ENCODE measurements around the gene SHQ1. TPM values are rescaled to one million over a fixed set of nuclear protein-coding genes. Genes with fewer than 3 reads are reported as not detected.

The SHQ1 gene
- total and polyA plus RNA-seq, 2 donors = 17.4 to 22.6 TPM

DNA sequence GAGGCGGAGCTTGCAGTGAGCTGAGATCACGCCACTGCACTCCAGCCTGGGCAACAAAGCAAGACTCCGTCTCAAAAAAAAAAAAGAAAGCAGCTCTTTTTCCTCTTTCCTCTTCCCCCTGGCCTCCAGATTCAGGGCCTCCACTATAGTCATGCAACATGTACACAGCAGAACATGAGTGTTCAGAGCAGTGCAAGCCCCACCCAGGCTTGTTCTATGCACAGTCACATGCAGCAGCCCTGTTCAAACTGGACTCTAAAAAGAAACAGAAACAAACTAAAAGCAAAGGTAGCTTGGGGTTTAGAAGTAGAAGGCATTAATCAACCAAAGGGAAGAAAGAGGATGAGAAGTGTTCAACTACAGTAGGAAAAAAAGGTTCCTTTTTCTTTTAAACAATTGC, 11.8 kb downstream of the SHQ1 start:
- Histone ChIP-seq H3K27me3 (ENCODE audit: control insufficient read depth in 2 of 2, insufficient read depth in 1 of 2, low read length in 1 of 2) (no peaks in the 10 kb centered on the region), H3K9me3 (ENCODE audit: control insufficient read depth in 2 of 2, insufficient read depth in 1 of 2, low read length in 1 of 2) (no peaks in the 10 kb centered on the region), H3K27ac (ENCODE audit: low read depth in 1 of 2, low read length in 1 of 2) (no peak overlapping the region), H3K4me1 (ENCODE audit: control insufficient read depth in 2 of 2, insufficient read depth in 2 of 2, low read length in 2 of 2) (no peaks in the 10 kb centered on the region), H3K4me3 (ENCODE audit: low read length in 2 of 2) (no peak overlapping the region), H3K36me3 (ENCODE audit: control insufficient read depth in 2 of 2, insufficient read depth in 2 of 2, low read length in 1 of 2) (peaks cover 9 to 45% of the 10 kb centered on the region in 2 donors)
- no peak for DNase-seq (ENCODE audit: low read depth in 6 of 9, low spot score in 9 of 9)
- 100% methylated on average over 3 of the region's 3 CpGs for WGBS

DNA sequence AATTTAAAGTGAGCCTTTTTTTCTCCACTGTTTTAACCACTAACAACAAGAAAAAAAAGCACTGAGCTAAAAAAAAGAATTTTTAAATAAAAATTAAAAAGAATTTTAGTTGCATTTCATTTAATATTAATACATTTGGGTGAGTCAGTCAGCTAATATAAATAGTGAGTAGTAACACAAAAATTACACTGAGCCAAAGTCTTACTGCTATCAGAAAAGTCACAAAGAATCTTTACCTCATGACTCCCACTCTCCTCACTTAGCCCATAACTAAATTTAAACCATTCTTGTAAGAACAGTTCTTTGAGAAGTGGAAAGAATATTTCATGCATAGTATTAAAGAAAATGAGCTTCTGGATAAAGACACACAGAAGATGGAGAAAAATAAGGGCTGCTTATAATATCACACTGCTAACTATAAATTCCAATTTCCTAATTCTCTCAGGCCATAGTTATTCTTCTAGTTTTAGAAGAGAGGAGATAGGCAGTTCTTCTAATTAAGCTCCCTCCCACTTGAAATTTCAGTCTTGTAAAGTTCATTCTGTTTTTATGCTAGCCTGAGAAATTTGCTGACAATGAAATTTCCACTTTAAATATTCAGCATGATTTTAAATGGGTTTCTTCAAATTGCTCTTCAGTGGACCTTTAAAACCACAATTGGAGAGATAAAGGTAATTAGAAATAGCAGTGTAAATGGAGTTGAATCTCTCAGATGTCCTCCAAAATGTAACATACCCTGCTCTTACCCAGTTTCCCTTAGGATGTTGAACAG, 17.6 kb downstream of the SHQ1 start:
- H3K36me3 ChIP-seq (ENCODE audit: control insufficient read depth in 2 of 2, insufficient read depth in 2 of 2, low read length in 1 of 2) = peaks cover 0 to 31% of the 10 kb centered on the region in 2 donors
- H3K4me3 ChIP-seq (ENCODE audit: low read length in 2 of 2) = no peak overlapping the region
- no peaks in the 10 kb centered on the region for H3K4me1 ChIP-seq (ENCODE audit: control insufficient read depth in 2 of 2, insufficient read depth in 2 of 2, low read length in 2 of 2)
- no peak overlapping the region for H3K27ac ChIP-seq (ENCODE audit: low read depth in 1 of 2, low read length in 1 of 2)
- H3K9me3 ChIP-seq (ENCODE audit: control insufficient read depth in 2 of 2, insufficient read depth in 1 of 2, low read length in 1 of 2) = no peaks in the 10 kb centered on the region
- H3K27me3 ChIP-seq (ENCODE audit: control insufficient read depth in 2 of 2, insufficient read depth in 1 of 2, low read length in 1 of 2) = no peaks in the 10 kb centered on the region
- DNase-seq (ENCODE audit: low read depth in 6 of 9, low spot score in 9 of 9) = no peak

DNA sequence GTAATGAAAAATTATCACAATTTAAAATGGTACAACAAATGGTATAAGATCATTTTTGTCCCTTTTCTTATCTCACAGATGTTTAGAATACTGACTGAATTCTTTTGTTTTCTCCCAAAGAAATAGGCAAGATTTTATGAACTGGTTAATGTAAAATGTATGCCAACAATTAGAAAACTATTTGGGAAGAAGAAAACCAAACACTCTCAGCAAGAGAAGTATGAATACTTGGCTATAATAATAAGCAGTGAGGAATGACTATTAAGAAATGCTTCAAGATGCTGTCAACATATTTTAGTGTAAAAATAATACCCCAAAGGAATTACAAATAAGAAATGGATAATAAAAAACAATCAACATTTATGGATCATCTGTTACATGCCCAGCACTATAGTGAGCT, 18.5 kb downstream of the SHQ1 start:
- Histone ChIP-seq H3K4me3 (ENCODE audit: low read length in 2 of 2) (no peak overlapping the region), H3K4me1 (ENCODE audit: control insufficient read depth in 2 of 2, insufficient read depth in 2 of 2, low read length in 2 of 2) (no peaks in the 10 kb centered on the region), H3K9me3 (ENCODE audit: control insufficient read depth in 2 of 2, insufficient read depth in 1 of 2, low read length in 1 of 2) (no peaks in the 10 kb centered on the region), H3K36me3 (ENCODE audit: control insufficient read depth in 2 of 2, insufficient read depth in 2 of 2, low read length in 1 of 2) (peaks cover 0 to 22% of the 10 kb centered on the region in 2 donors), H3K27me3 (ENCODE audit: control insufficient read depth in 2 of 2, insufficient read depth in 1 of 2, low read length in 1 of 2) (no peaks in the 10 kb centered on the region), H3K27ac (ENCODE audit: low read depth in 1 of 2, low read length in 1 of 2) (no peak overlapping the region)
- no peak for DNase-seq (ENCODE audit: low read depth in 6 of 9, low spot score in 9 of 9)

DNA sequence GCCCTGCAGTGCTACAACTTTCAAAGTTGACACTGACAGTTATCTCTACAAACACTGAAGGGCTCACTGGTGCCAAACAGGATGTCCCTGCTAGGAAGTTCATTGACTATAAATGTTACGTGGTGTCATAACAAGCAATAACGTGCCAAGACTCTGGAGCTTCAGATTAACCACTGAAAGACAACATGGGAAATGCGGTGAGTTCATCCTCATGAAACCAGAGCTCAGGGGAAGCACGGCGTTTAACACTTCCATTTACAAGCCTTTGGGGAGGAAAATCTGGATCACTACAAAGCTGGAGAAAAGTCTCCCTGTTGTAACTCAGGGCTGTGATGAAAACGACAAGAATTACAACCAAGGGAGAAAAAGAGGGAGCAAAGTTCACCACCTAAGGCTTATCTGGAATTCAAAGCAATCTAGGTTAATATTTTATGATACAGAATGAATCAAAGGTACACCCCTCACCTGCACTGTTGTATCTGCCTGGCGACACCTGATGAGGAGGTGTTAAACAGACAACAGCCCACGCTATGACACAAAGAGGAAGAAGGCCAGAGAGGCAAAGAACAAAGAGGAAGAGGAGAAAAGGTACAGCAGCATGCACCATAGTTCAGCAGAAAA, 27.0 kb downstream of the SHQ1 start:
- H3K27me3 ChIP-seq (ENCODE audit: control insufficient read depth in 2 of 2, insufficient read depth in 1 of 2, low read length in 1 of 2) = no peaks in the 10 kb centered on the region
- peak overlapping the region; percentile 26 to 65 for H3K27ac ChIP-seq (ENCODE audit: low read depth in 1 of 2, low read length in 1 of 2)
- peak in 3 of 9 donors; percentile 9 to 45 (median 25) for DNase-seq (ENCODE audit: low read depth in 6 of 9, low spot score in 9 of 9)
- 40% methylated on average over 8 of the region's 8 CpGs for WGBS
- H3K4me1 ChIP-seq (ENCODE audit: control insufficient read depth in 2 of 2, insufficient read depth in 2 of 2, low read length in 2 of 2) = peaks cover 12 to 14% of the 10 kb centered on the region in 2 donors
- H3K9me3 ChIP-seq (ENCODE audit: control insufficient read depth in 2 of 2, insufficient read depth in 1 of 2, low read length in 1 of 2) = no peaks in the 10 kb centered on the region
- H3K4me3 ChIP-seq (ENCODE audit: low read length in 2 of 2) = no peak overlapping the region
- peaks cover 8 to 10% of the 10 kb centered on the region in 2 donors for H3K36me3 ChIP-seq (ENCODE audit: control insufficient read depth in 2 of 2, insufficient read depth in 2 of 2, low read length in 1 of 2)

DNA sequence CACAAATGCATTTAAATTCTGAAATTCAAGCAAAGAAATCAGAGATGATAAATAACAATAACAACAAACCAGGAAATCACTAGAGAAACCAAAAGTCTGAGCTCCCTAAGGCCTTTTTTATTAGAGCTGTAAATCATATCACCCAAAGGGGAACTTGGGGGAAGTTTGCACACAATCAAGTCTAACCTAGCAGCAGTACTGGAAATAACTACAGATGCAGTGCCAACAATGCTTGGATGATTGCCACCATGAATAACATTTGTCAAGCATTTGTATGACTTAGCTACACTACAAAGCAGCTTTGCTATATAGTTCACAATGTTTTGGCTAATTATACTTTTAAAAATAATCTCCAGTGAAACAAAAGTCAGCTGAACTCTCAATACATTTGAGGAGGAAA, 27.8 kb downstream of the SHQ1 start:
- peak in 1 of 9 donors; percentile 24 for DNase-seq (ENCODE audit: low read depth in 6 of 9, low spot score in 9 of 9)
- H3K27me3 ChIP-seq (ENCODE audit: control insufficient read depth in 2 of 2, insufficient read depth in 1 of 2, low read length in 1 of 2) = no peaks in the 10 kb centered on the region
- H3K9me3 ChIP-seq (ENCODE audit: control insufficient read depth in 2 of 2, insufficient read depth in 1 of 2, low read length in 1 of 2) = no peaks in the 10 kb centered on the region
- H3K4me1 ChIP-seq (ENCODE audit: control insufficient read depth in 2 of 2, insufficient read depth in 2 of 2, low read length in 2 of 2) = peaks cover 12 to 14% of the 10 kb centered on the region in 2 donors
- H3K36me3 ChIP-seq (ENCODE audit: control insufficient read depth in 2 of 2, insufficient read depth in 2 of 2, low read length in 1 of 2) = peaks cover 8 to 10% of the 10 kb centered on the region in 2 donors
- peak overlapping the region; percentile 26 to 60 for H3K27ac ChIP-seq (ENCODE audit: low read depth in 1 of 2, low read length in 1 of 2)
- no peak overlapping the region for H3K4me3 ChIP-seq (ENCODE audit: low read length in 2 of 2)

DNA sequence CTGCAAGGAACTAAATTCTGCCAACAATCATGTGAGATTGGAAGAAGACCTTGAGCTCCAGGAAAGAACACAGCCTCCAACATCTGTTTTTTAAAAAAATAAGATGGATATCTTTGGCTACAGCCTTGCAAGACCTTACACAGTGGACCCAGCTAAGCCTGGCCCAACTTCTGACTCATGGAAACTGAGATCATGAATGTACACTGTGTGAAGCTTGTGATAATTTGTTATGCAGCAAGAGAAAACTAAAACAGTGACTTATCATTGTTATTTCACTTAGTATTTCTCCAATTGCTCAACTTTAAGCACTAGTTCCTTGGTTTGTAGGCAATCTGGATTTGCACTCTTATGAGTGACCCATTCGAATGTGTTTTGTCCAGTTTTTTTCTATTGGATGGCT, 29.3 kb downstream of the SHQ1 start:
- H3K4me1 ChIP-seq (ENCODE audit: control insufficient read depth in 2 of 2, insufficient read depth in 2 of 2, low read length in 2 of 2) = peaks cover 12 to 14% of the 10 kb centered on the region in 2 donors
- WGBS = 99% methylated on average over 1 of the region's 1 CpG
- no peak overlapping the region for H3K4me3 ChIP-seq (ENCODE audit: low read length in 2 of 2)
- H3K9me3 ChIP-seq (ENCODE audit: control insufficient read depth in 2 of 2, insufficient read depth in 1 of 2, low read length in 1 of 2) = no peaks in the 10 kb centered on the region
- no peak for DNase-seq (ENCODE audit: low read depth in 6 of 9, low spot score in 9 of 9)
- no peak overlapping the region for H3K27ac ChIP-seq (ENCODE audit: low read depth in 1 of 2, low read length in 1 of 2)
- H3K27me3 ChIP-seq (ENCODE audit: control insufficient read depth in 2 of 2, insufficient read depth in 1 of 2, low read length in 1 of 2) = no peaks in the 10 kb centered on the region
- peaks cover 8 to 13% of the 10 kb centered on the region in 2 donors for H3K36me3 ChIP-seq (ENCODE audit: control insufficient read depth in 2 of 2, insufficient read depth in 2 of 2, low read length in 1 of 2)

DNA sequence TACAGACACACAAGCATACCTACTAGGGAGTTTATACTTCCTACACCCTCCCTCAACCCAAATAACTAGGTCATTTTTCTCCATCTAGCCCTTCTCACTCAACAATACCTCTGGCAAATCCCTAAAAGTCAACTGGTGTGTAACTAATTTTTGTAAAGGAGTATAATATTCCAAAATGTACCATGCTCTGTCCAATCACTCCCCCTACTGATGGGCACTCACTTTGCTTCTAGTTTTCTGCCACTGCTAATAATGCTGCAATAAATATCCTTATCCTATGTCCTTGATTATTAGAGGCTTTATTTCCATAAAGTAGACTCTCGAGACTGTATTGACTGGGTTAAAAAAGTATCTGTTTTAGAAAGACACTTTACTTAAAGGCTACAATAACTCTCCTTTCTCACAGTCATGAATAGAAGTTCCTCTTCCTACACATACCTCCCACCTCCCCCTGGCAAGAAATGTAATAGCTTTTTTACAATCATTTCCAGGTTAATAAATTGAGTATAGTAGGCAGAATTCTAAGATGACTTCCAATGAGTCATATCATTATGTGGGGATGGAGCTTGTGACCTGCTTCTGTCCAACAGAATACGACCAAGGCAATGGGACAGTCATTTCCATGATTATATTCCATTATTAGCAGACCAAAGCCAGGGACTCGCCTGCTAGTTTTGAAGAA, 30.0 kb downstream of the SHQ1 start:
- no peak overlapping the region for H3K4me3 ChIP-seq (ENCODE audit: low read length in 2 of 2)
- no peak overlapping the region for H3K27ac ChIP-seq (ENCODE audit: low read depth in 1 of 2, low read length in 1 of 2)
- WGBS = 96% methylated on average over 3 of the region's 3 CpGs
- H3K4me1 ChIP-seq (ENCODE audit: control insufficient read depth in 2 of 2, insufficient read depth in 2 of 2, low read length in 2 of 2) = peaks cover 12 to 14% of the 10 kb centered on the region in 2 donors
- DNase-seq (ENCODE audit: low read depth in 6 of 9, low spot score in 9 of 9) = no peak
- H3K9me3 ChIP-seq (ENCODE audit: control insufficient read depth in 2 of 2, insufficient read depth in 1 of 2, low read length in 1 of 2) = no peaks in the 10 kb centered on the region
- no peaks in the 10 kb centered on the region for H3K27me3 ChIP-seq (ENCODE audit: control insufficient read depth in 2 of 2, insufficient read depth in 1 of 2, low read length in 1 of 2)
- peaks cover 8 to 9% of the 10 kb centered on the region in 2 donors for H3K36me3 ChIP-seq (ENCODE audit: control insufficient read depth in 2 of 2, insufficient read depth in 2 of 2, low read length in 1 of 2)

DNA sequence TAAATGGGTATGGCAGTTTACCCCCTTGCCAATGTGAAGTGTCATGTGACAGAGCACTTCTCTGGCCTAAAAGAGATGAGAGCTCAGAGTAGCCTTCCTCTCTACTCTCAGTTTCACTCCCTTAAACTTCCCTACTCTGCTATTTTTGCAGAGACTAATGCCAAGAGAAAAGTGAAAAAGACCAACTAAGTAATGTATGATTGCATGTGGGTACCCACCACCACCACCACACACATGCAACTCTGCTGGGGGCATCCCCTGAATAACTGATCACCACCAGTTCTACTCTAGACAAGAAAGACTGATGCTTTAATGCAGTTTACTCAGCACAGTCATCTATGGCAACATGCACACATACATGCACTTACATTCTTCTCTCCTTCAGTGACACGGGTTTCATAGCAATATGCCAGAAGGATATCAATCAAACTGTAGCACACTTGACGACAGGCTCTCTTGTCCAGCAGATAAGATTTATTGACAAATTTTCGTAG, 31.3 kb downstream of the SHQ1 start:
- no peak overlapping the region for H3K4me3 ChIP-seq (ENCODE audit: low read length in 2 of 2)
- no peak overlapping the region for H3K27ac ChIP-seq (ENCODE audit: low read depth in 1 of 2, low read length in 1 of 2)
- peaks cover 8 to 10% of the 10 kb centered on the region in 2 donors for H3K4me1 ChIP-seq (ENCODE audit: control insufficient read depth in 2 of 2, insufficient read depth in 2 of 2, low read length in 2 of 2)
- H3K27me3 ChIP-seq (ENCODE audit: control insufficient read depth in 2 of 2, insufficient read depth in 1 of 2, low read length in 1 of 2) = no peaks in the 10 kb centered on the region
- DNase-seq (ENCODE audit: low read depth in 6 of 9, low spot score in 9 of 9) = no peak
- peaks cover 8 to 10% of the 10 kb centered on the region in 2 donors for H3K36me3 ChIP-seq (ENCODE audit: control insufficient read depth in 2 of 2, insufficient read depth in 2 of 2, low read length in 1 of 2)
- no peaks in the 10 kb centered on the region for H3K9me3 ChIP-seq (ENCODE audit: control insufficient read depth in 2 of 2, insufficient read depth in 1 of 2, low read length in 1 of 2)
- 99% methylated on average over 3 of the region's 3 CpGs for WGBS

DNA sequence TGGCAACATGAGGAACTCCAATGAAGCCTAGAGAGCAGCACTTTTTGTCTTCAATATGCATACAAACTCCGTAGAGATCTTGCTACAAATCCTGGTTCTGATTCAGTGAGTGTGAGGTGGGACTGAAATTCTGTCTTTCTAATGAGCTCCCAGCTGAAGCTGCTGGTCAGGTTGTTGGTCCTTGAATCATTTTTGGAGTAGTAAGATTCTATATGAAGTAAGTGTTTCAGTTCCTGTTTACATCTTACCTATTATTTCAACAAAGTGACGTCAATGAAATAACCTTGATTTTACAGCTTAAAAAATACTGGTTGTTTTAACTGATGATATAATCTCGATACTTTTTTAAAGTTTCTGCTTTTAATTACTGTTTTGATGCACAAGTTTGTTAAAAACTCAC, 33.9 kb downstream of the SHQ1 start:
- H3K27ac ChIP-seq (ENCODE audit: low read depth in 1 of 2, low read length in 1 of 2) = no peak overlapping the region
- H3K27me3 ChIP-seq (ENCODE audit: control insufficient read depth in 2 of 2, insufficient read depth in 1 of 2, low read length in 1 of 2) = no peaks in the 10 kb centered on the region
- H3K36me3 ChIP-seq (ENCODE audit: control insufficient read depth in 2 of 2, insufficient read depth in 2 of 2, low read length in 1 of 2) = peaks cover 11 to 18% of the 10 kb centered on the region in 2 donors
- H3K9me3 ChIP-seq (ENCODE audit: control insufficient read depth in 2 of 2, insufficient read depth in 1 of 2, low read length in 1 of 2) = no peaks in the 10 kb centered on the region
- no peaks in the 10 kb centered on the region for H3K4me1 ChIP-seq (ENCODE audit: control insufficient read depth in 2 of 2, insufficient read depth in 2 of 2, low read length in 2 of 2)
- 95% methylated on average over 3 of the region's 3 CpGs for WGBS
- DNase-seq (ENCODE audit: low read depth in 6 of 9, low spot score in 9 of 9) = no peak
- no peak overlapping the region for H3K4me3 ChIP-seq (ENCODE audit: low read length in 2 of 2)
